ENCODE results near the gene RHOD.

GRCh38 chr11:67117672-67118180 lies 61.1 kb downstream of the RHOD start:
- TF ChIP-seq CTCF (IDR thresholded peaks at IDR 0.05) (no peak), YY1 (IDR thresholded peaks at IDR 0.05; ENCODE audit: low read depth) (no peak)

All from SK-N-SH (cell line).